Measurements from ENCODE around the gene P4HB. TPM values are rescaled to one million over a fixed set of nuclear protein-coding genes. Genes with fewer than 3 reads are reported as not detected.

P4HB gene
- total RNA-seq, 1 experiment from 2014 or later, result 1,949 TPM

GRCh38 chr17:81858967-81859905 is 1.1 kb downstream of the P4HB start:
- peak; percentile 38 for DNase-seq (ENCODE audit: low read depth, low spot score)
- in situ Hi-C loops (cut with HindIII; ENCODE audit: low pct_unique_long_range_greater_than_20kb, low sequenced_read_pairs), result no loop called here

GRCh38 chr17:81858170-81858966 is 2.0 kb downstream of the P4HB start:
- in situ Hi-C loops (cut with HindIII; ENCODE audit: low pct_unique_long_range_greater_than_20kb, low sequenced_read_pairs), result no loop called here

GRCh38 chr17:81854974-81855774 is 5.2 kb downstream of the P4HB start:
- in situ Hi-C loops (cut with HindIII; ENCODE audit: low pct_unique_long_range_greater_than_20kb, low sequenced_read_pairs), result no loop called here
- DNase-seq (ENCODE audit: low read depth, low spot score), result no peak

More at GRCh38 chr17:81858170-81858966, 2.0 kb downstream of the P4HB start:
- DNase-seq (ENCODE audit: low read depth, low spot score), result no peak

GRCh38 chr17:81852237-81852636 is 8.1 kb downstream of the P4HB start:
- no peak for DNase-seq (ENCODE audit: low read depth, low spot score)
- in situ Hi-C loops (cut with HindIII; ENCODE audit: low pct_unique_long_range_greater_than_20kb, low sequenced_read_pairs), result no loop called here

- DNase-seq (ENCODE audit: low read depth, low spot score), result no peak
- in situ Hi-C loops (cut with HindIII; ENCODE audit: low pct_unique_long_range_greater_than_20kb, low sequenced_read_pairs), result no loop called here
Measured at GRCh38 chr17:81851423-81851822, 8.9 kb downstream of the P4HB start.

- no peak for DNase-seq (ENCODE audit: low read depth, low spot score)
- in situ Hi-C loops (cut with HindIII; ENCODE audit: low pct_unique_long_range_greater_than_20kb, low sequenced_read_pairs), result no loop called here
Measured at GRCh38 chr17:81849457-81849856, 10.9 kb downstream of the P4HB start.

- DNase-seq (ENCODE audit: low read depth, low spot score), result no peak
- in situ Hi-C loops (cut with HindIII; ENCODE audit: low pct_unique_long_range_greater_than_20kb, low sequenced_read_pairs), result no loop called here
Measured at GRCh38 chr17:81846743-81847689, 13.3 kb downstream of the P4HB start.

- in situ Hi-C loops (cut with HindIII; ENCODE audit: low pct_unique_long_range_greater_than_20kb, low sequenced_read_pairs), result no loop called here
- DNase-seq (ENCODE audit: low read depth, low spot score), result no peak
Measured at GRCh38 chr17:81845881-81846742, 14.2 kb downstream of the P4HB start.

GRCh38 chr17:81845361-81845760 is 15.0 kb downstream of the P4HB start:
- DNase-seq (ENCODE audit: low read depth, low spot score), result no peak
- in situ Hi-C loops (cut with HindIII; ENCODE audit: low pct_unique_long_range_greater_than_20kb, low sequenced_read_pairs), result no loop called here

GRCh38 chr17:81844887-81845286 is 15.4 kb downstream of the P4HB start:
- no peak for DNase-seq (ENCODE audit: low read depth, low spot score)
- in situ Hi-C loops (cut with HindIII; ENCODE audit: low pct_unique_long_range_greater_than_20kb, low sequenced_read_pairs), result no loop called here

GRCh38 chr17:81844327-81844851 is 15.9 kb downstream of the P4HB start:
- in situ Hi-C loops (cut with HindIII; ENCODE audit: low pct_unique_long_range_greater_than_20kb, low sequenced_read_pairs), result no loop called here
- DNase-seq (ENCODE audit: low read depth, low spot score), result no peak

- in situ Hi-C loops (cut with HindIII; ENCODE audit: low pct_unique_long_range_greater_than_20kb, low sequenced_read_pairs), result no loop called here
- no peak for DNase-seq (ENCODE audit: low read depth, low spot score)
Measured at GRCh38 chr17:81843713-81844326, 16.5 kb downstream of the P4HB start.

- DNase-seq (ENCODE audit: low read depth, low spot score), result no peak
- in situ Hi-C loops (cut with HindIII; ENCODE audit: low pct_unique_long_range_greater_than_20kb, low sequenced_read_pairs), result no loop called here
Measured at GRCh38 chr17:81842725-81843504, 17.4 kb downstream of the P4HB start.

- no peak for DNase-seq (ENCODE audit: low read depth, low spot score)
- in situ Hi-C loops (cut with HindIII; ENCODE audit: low pct_unique_long_range_greater_than_20kb, low sequenced_read_pairs), result no loop called here
Measured at GRCh38 chr17:81842378-81842724, 18.0 kb downstream of the P4HB start.

- DNase-seq (ENCODE audit: low read depth, low spot score), result no peak
- in situ Hi-C loops (cut with HindIII; ENCODE audit: low pct_unique_long_range_greater_than_20kb, low sequenced_read_pairs), result no loop called here
Measured at GRCh38 chr17:81841866-81842265, 18.5 kb downstream of the P4HB start.
